NCI-H2029 treated with DMSO at 0.1 percent for 48 hours (cell line): ENCODE data around the gene TGFBI.
"Not testable (repeated sequence)": the region's sequence is repeated elsewhere in the genome, so short reads cannot be mapped to it uniquely, and the experiment has no call there.

ENCODE experiments used
- DNase-seq: peaks from one replicate; lab custom pipeline; 2025; lab: John Stamatoyannopoulos, UW

The TGFBI gene

DNA sequence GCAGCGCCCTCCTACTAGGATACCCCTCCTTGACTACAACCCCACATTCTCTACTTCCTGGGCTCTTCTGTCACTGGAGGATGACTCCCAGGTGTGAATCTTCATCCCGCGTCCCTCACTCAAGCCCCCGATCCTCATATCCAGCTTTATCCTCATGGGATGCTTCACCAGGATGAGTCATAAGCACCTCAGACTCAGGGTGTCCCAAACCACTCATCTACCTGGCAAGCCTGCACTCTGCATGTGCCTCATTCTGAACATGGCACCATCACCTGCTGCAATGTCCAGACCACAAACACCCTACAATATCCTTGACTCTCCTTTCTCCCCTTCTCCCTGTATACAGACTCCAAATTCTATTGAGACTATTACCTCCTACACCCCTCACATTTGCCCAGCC, 1.5 kb upstream of the TGFBI start:
- no peak for DNase-seq

DNA sequence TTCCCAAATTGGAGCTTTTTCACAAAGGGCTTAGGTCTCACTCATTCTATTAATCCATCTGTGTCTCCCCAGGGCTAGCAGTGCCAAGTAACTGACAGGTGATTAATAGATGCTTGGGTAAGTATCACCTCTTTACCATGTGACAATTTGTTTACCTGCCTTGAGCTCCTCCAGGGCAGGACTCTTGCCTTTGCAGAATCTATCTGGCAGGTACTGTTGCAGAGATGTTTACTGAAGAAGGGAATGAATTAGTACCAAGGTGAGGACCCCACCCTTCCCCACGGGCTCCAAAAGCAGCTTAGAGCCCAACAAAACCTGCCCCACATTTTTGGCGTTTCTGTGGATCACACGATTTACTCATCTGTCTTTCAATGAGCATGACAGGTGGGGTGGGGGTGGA, 698 bp upstream of the TGFBI start:
- DNase-seq: no peak

DNA sequence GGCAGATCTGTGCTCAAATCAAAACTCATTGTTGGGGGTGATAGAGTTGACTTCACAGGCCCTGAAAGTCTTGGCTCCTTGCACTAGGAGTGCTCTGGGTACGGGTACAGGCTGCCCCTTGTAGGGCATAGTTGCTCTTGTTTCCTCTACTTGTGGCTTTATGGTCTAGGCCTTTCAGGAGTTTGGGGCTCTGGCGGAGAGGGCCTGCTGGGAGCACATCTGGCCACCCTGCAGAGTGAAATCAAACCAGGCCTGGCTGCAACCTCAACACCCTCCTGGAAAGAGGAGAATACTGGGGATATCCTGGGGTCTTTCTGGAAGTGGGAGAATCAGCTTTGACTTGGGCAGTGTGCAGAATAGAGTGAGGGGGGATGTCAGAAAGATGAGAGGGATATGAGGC, 1.5 kb downstream of the TGFBI start:
- no peak for DNase-seq

DNA sequence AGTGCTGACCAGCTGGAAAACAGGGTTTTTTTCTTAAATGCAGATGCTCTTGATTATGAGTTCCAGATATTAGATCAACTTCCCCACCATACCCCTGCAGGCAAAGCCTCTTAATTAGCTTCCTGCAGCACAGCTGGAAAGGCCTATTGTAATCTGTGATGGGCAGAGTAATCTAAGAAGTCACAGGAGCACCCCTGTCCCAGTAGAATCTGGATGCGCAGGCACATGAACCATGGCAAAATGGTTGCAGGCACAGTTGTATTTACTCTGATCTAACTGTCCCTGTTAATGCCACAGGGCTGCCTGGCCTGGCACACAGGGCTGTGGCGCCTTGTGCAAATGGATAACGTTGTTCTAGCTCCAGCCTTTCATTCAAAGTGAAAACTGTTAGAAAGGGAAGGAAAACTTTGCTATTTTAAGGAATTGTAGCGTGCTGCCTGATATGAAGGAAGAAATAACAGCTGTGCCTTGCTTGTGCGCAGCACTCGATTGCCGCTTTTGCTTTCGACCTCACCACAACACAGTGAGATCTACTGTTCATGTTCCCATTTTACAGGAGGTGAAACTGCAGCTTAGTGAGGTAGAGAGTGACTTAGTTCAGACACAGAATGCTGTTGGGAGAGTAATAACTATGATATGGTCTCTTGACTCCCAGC, 2.3 kb downstream of the TGFBI start:
- no peak for DNase-seq

DNA sequence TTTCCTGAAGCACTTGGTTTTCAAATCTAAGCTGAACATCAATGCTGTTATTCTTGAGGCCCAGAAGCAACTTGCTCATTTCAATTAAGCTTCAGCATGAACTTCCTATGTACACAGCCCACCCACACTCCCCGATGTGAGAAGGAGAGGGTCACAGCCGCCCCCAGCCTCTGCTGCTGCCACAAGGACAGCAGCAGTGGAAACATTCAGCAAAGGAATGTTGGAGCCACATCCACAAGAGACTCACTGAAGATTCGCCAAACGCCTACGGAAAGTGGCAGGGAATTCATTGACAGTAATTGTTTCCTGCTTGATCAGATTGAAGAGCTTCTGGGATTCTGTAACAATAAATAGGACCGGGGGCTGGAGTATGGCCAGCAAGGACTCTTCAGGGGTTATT, 2.9 kb downstream of the TGFBI start:
- DNase-seq: no peak

DNA sequence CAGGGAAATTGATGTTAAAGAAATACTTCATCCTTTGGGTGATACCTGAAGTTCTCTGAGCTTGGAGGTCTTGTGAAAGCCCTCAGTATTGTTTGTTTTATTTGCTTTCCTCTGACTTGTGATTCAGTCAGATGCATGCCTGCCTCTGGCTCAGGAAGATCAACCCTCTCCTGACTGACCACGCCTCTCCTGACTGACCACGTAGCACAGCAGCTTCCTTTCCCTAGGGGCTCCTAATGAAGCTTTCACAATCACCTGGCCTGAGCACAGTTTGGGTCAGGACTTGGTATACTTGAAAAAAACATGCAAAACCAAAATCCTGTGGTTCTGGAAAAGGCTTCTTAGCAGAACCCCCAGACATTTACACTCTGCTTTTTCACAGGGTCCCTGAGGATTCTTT, 3.8 kb downstream of the TGFBI start:
- no peak for DNase-seq

DNA sequence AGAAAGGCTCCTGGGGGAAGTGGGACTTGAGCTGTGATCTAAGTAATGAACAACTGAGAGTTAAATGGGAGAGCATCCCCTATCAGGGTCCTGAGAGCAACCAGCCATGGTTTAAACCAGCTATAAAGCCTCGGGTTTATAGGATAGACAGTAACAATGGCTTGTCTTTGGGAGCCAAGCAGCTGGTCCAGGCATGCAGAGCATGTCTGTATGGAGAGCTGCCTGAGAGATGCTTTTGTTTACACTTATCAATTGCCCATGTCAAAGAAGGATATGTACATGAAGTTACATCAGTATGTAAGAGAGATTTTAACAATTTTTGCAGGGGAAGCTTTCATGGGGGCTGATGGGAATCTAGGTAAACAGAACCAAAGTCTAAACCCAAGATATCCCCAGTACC, 4.4 kb downstream of the TGFBI start:
- no peak for DNase-seq

DNA sequence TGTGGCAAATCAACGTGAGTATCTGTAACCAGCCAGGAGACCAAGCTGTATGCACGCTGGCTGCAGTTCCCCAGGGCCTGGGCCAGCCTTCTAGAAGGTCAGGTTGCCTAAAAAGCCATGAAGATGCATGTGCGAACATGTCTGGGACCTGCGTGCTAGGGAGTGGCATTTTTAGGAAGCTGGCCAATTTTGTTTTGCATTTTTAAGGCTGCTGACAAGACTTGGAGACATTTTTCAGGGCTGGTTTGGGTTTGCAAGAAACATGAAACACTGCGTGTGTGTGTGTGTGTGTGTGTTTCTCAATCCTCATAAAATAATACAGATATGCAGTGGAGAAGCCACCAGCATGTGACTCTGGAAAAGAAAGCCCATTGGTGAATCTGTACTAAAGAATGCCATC, 5.1 kb downstream of the TGFBI start:
- no peak for DNase-seq

DNA sequence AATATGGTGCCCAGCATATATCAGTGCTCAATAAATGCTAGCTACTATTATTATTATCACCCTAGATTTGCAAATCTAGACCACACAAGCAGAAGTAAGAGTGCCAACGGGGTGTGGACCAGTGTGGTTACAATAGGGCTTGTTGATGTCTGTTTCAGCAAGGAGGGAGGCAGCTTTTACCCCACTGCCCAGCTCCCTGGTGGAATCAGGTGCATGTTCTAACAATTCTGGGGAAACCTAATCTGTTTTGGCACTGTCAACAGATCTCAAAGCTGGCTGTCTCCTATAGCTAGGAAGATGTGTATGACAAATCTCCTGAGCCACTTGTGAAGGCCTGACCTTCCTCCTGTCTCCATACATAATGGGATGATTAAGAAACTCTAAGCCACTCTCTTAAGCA, 5.7 kb downstream of the TGFBI start:
- DNase-seq: no peak

DNA sequence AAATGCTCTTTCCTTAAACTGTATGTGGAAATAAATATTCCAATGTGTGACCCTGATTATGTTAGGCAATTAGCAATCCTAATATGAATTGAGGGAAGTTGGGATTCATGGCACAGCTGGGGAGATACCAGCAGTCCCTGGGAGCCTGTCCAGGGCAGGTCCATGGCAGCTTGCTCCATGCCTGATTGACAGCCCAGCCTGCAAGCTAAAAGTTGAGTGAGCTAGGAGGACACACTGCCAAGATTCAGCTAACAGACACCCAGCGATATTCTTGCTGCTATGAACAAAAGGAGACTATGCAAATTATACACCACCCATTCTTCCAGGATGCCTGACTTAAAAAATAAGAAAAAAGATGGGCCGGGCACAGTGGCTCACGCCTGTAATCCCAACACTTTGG, 6.2 kb downstream of the TGFBI start:
- DNase-seq: no peak

DNA sequence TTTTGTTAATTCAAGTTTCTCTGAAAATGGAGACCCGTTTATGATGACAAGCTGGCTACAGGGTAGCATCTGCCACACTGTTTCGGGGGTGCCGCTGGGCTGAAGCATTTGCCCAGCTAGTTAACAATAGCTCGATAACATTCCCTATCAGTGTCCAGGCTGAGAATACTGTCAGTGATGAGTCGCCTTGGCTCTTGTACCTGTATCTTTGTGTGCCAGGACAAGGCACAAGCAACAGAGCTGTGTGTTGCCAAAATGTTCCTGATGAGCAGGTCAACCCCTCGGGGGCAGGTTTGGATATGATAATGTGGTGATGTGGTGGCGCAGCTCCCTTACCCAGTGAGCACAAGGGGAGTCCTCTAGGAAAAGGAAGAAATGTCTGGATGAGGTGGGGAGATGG, 7.0 kb downstream of the TGFBI start:
- DNase-seq: no peak

DNA sequence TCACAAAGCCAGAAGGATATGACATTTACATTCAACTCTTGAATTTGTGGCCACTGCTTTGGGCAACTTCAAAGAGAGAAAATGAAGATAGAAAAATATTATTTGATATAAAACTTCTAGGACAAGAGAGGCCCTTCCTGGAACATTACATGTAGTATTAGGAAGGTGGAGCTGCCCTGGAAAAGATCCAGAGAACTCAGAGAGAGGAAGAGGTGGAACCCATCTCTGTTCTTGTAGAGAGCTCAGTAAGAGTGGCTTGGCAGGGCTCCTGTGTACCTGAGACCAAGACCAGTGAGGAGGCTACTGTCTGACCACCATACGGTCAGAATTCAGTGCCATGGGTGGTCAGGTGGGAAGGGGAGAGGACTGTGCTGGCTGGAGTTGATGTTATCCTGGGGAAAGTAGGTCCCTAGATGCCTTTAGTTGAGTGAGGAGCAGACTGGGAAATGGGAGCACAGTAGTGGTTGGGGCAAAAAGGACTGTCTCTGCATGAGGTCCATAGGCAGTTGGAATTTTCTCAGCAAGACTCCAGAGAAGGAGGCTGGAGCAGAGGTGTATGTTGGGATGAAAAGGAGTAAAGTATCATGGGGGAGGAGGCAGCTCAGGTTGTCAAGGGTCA, 7.6 kb downstream of the TGFBI start:
- peak; percentile 61 for DNase-seq

DNA sequence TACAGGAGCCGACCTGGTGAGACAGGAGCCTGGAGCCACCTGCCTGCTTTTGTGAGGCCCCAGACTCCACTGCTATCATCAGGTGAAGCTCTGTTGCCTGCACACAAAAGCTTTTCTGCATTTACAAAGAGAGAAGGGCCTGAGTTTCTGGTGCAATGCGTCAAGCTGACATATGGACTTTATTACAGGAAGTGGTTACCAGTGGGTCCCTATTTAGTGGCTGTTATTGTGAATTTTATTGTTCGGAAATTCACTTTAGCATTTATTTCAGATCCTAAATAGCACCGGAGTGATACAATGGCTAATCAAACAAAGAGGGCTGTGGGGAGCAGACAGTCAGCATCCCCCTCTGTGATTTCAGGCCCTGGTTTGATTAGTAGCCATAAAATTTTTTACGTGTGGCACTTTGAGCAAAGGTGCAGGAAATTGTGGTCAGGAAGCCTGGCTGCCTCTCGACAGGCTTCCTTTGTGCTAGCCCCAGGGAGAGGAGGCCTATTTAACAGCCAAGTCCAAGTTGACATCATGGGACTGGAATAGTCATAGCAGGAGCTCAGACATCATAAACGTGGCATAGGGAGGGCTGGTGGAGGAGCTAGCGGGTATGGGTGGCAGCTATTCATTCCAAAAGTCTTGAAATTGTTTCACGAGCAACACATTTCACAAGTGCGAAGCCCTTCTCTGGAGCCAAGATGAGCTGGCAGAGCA, 8.4 kb downstream of the TGFBI start:
- DNase-seq: peak; percentile 93

DNA sequence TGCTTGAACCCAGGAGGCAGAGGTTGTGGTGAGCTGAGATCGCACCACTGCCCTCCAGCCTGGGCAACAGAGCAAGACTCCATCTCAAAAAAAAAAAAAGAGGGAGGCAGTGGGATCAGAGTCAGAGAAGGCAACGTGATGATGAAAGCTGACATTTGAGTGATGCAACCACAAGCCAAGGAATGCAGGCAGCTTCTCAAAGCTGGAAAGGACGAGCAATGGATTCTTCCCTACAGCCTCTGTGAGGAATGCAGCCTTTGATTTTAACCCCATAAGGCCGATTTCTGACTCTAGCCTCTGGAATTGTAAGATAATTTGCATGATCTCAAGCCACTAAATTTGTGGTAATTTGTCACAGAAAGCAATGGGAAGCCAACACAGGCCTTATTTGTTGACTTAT, 9.8 kb downstream of the TGFBI start:
- DNase-seq: no peak

DNA sequence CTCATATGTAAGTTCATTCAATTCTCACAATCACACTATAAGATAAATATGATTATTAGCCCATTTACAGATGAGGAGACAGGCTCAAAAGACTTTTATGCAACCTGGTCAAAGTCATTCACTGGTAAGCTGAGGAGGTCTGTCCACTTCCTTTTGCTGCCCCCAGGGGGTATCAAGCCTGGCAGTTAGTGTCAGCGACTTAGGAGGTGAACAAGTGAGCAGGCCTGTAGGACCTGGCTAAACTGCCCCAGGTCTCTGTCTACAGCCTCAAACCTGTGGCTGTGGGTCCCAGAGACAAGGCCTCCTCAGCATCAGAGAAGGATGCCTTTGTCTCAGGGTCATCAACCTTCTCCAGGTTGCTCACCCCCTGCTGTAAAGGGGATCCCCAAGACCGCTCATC, 10.4 kb downstream of the TGFBI start:
- DNase-seq: no peak

DNA sequence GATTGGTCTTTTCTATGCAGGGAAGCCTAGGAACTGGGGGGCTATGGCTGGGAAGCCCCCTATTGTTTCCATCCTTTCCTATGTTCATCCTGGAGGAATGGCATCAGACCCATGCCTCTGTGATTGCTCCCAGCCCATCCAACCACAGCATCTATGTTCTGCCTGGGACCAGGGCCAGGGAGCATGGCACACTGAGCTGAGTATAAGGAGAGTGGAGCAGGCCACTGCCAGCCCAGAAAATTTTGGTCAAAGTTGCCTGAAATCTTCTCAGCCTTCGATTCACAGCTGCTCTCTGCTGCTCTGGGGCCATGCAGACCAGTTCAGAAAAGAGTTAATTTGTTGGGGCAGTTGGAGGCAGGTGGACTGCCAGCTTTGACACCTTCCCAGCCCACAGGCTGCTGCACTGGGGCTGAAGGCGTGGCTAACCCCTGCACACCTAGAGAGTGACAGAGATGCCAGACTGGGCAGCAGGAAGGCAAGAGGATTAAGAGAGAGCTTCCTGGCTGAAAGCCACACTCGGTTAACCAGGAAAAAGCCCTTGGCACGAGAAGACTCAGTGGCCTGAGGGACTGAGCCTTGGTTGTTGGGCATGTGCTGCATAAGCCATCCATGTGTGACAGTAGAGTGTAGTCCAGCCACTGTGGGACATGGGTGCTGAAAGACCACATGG, 12.1 kb downstream of the TGFBI start:
- DNase-seq: peak; percentile 58

DNA sequence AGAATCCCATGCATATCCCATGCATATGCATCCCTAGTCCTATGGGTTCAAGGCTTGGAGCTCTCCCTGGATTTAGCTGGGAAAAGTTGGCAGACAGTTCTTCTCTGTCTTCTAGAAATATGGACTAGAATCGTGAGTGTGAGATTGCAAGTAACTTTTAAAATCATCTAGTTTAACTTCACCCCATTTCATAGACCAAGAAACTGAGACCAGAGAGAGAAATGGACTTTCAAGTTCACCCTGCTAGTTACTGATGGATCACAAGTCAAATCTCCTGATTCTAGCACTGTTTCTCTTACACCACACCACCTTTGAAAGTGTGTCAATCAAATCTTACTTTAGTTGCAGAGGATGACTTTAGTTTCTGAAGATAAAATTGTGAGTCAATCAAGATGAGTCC, 13.4 kb downstream of the TGFBI start:
- DNase-seq: no peak

DNA sequence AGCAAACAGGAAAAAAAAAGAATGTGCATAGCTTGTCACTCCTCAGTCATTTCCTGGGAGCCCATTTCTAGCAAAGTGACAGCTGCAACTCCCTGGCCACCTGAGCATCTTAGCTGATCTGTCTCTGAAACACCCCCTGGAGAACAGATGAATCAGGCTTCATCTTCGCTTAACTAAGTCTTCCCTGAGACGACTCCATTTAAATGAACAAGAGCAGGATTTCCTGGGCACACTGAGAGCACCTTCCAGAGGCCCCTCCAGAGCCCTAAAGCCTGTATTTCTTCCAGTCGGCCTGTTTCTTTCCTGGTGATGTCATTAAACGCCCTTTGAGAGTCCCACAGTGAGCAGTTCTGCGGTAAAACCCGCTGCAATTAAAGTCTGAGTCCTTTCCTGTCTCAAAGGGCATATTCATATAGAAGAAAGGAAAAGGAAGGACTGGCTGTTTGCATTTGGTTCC, 13.9 kb downstream of the TGFBI start:
- no peak for DNase-seq

DNA sequence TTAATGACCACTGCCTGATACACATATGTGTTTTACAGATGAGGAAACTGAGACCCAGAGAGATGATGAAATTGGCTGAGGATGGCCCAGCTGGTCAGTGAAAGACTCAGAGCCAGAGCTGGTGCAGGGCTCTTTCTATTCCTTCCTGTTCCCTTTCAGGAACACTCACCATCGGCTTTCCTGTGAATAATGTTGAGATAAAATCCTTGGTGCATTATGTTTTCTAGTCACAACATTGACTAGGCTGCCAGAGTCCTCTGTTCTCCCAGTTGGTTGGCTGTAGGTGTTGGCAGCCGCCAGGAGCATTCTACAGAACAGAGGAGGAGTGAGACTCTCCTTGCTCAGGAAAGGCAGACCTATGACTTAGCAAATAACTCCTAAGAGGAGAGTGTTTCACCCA, 14.8 kb downstream of the TGFBI start:
- no peak for DNase-seq

DNA sequence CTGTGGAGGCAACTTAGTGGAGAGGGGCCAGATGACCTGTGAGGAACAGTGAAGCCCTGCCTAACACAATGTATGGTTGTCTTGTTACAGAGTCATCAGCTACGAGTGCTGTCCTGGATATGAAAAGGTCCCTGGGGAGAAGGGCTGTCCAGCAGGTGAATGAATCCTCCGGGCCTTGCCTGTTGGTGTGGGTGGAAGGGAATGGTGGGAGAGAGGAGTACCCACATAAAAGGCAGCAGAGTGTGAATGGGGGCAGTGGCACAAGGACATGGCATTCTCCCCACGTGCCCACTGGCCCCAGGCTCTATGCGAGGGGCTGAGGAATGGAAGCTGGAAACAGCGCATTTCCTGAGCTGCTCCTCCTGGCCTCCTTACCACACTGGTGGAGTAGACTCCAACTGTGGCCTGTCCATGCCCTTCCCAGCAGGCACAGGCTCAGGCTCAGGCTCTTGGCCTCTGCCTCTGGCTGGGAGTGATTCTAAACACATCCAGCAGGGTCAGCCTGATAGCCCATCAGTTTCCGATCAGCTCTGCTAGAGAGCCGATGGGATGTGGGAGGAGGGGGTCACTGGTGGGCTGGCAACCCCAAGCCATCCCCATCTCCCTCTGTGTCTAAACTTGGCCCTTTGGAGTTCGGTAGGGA, 15.3 kb downstream of the TGFBI start:
- DNase-seq: no peak

DNA sequence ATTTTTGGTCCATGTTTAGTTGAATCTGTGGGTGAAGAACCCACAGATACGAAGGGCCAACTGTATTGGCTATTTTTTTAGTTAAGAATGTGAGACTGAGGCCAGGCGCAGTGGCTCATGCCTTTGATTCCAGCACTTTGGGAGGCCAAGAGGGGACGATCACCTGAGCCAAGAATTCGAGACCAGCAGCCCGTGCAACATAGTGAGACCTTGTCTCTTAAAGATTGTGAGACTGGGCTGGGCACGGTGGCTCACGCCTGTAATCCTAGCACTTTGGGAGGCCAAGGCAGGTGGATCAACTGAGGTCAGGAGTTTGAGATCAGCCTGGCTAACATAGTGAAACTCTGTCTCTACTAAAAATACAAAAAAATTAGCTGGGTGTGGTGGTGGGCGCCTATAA, 16.2 kb downstream of the TGFBI start:
- DNase-seq: not testable (repeated sequence)

DNA sequence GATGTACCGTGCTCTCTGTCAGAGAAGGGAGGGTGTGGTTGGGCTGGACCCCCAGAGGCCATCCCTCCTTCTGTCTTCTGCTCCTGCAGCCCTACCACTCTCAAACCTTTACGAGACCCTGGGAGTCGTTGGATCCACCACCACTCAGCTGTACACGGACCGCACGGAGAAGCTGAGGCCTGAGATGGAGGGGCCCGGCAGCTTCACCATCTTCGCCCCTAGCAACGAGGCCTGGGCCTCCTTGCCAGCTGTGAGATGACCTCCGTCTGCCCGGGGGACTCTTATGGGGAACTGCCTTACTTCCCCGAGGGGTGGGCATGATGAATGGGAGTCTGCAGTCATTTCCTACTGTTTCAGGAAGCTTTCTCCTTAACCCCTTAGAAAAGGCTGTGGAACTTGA, 17.5 kb downstream of the TGFBI start:
- DNase-seq: no peak

DNA sequence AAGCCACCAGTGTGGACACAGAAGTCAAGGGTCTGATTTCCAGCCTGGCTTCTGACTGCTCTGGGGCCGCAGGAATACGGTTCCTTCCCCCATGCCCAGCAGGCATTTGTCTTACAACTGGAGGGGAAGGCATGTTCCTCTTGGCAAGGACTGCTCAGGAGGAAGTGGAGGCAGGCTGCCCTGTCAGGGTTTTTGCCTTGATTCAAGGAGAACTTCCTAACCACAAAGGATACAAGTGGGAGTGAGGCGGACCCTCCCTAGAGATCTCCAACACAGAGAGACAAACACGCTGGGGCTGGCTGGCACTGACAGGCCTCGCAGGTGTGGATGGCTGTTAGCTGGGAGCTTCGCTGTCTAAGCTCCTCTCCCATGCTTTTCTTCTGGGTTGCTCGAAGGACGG, 19.1 kb downstream of the TGFBI start:
- no peak for DNase-seq
